H9 (cell line): ENCODE data around the gene PAMR1. TPM values are rescaled to one million over a fixed set of nuclear protein-coding genes. Genes with fewer than 3 reads are reported as not detected.

ENCODE experiments used
- DNase-seq: peaks from one replicate; pipeline ENCODE4 v3.0.0-alpha.2; 2017
- H2AFZ ChIP-seq: one replicate; pipeline ENCODE4 v1.6.1; 2013; ENCODE audit warnings: mild to moderate bottlenecking, low read length, control low read depth, moderate library complexity
- H2AK5ac ChIP-seq: 2 replicates; pipeline ENCODE4 v1.6.1; 2013; ENCODE audit warnings: low read length, control low read depth, mixed read lengths; ENCODE audit not compliant: insufficient read length
- H2BK120ac ChIP-seq: one replicate; pipeline ENCODE4 v1.6.1; 2013; ENCODE audit warnings: low read depth, mild to moderate bottlenecking, low read length, control low read depth, inconsistent platforms; ENCODE audit not compliant: poor library complexity, severe bottlenecking
- H2BK12ac ChIP-seq: 2 replicates; pipeline ENCODE4 v1.6.1; 2013; ENCODE audit warnings: low read length, control low read depth, mixed read lengths, low read depth; ENCODE audit not compliant: insufficient read length
- H2BK15ac ChIP-seq: 2 replicates; pipeline ENCODE4 v1.6.1; 2013; ENCODE audit warnings: low read depth, low read length, control low read depth
- H2BK20ac ChIP-seq: one replicate; pipeline ENCODE4 v1.6.1; 2013; ENCODE audit warnings: low read depth, mild to moderate bottlenecking, low read length, control low read depth, inconsistent platforms; ENCODE audit not compliant: poor library complexity, severe bottlenecking
- H2BK5ac ChIP-seq: 2 replicates; pipeline ENCODE4 v1.6.1; 2013; ENCODE audit warnings: low read length, control low read depth, mixed read lengths; ENCODE audit not compliant: insufficient read length
- H3K14ac ChIP-seq: 2 replicates; pipeline ENCODE4 v1.6.1; 2013; ENCODE audit warnings: low read length, control low read depth; ENCODE audit not compliant: insufficient read depth
- H3K18ac ChIP-seq: 2 replicates; pipeline ENCODE4 v1.6.1; 2013; ENCODE audit warnings: low read depth, mild to moderate bottlenecking, mixed read lengths, low read length, control low read depth; ENCODE audit not compliant: insufficient read length
- H3K23ac ChIP-seq: 2 replicates; pipeline ENCODE4 v1.6.1; 2013; ENCODE audit warnings: low read length, control low read depth, mixed read lengths, low read depth; ENCODE audit not compliant: insufficient read length
- H3K23me2 ChIP-seq: 2 replicates; pipeline ENCODE4 v1.6.1; 2013; ENCODE audit warnings: low read depth, mild to moderate bottlenecking, mixed read lengths, low read length, control low read depth; ENCODE audit not compliant: insufficient read length, poor library complexity, severe bottlenecking
- H3K27ac ChIP-seq: 2 replicates; pipeline ENCODE4 v1.5.1; 2013; ENCODE audit warnings: low read length, control low read depth, mixed read lengths, low read depth; ENCODE audit not compliant: insufficient read length
- H3K27me3 ChIP-seq: 2 replicates; pipeline ENCODE4 v1.6.1; 2013; ENCODE audit warnings: low read length, control low read depth, inconsistent platforms; ENCODE audit not compliant: insufficient read depth
- H3K4ac ChIP-seq: 2 replicates; pipeline ENCODE4 v1.6.1; 2013; ENCODE audit warnings: low read depth, mild to moderate bottlenecking, control low read depth, inconsistent platforms, low read length, moderate library complexity
- H3K4me1 ChIP-seq: 2 replicates; pipeline ENCODE4 v1.6.1; 2013; ENCODE audit warnings: low read length, control low read depth, inconsistent platforms; ENCODE audit not compliant: insufficient read depth
- H3K4me2 ChIP-seq: 2 replicates; pipeline ENCODE4 v1.6.1; 2013; ENCODE audit warnings: low read length, control low read depth, mixed read lengths; ENCODE audit not compliant: insufficient read length, insufficient read depth
- H3K56ac ChIP-seq: 2 replicates; pipeline ENCODE4 v1.6.1; 2013; ENCODE audit warnings: low read depth, mild to moderate bottlenecking, mixed read lengths, low read length, control low read depth; ENCODE audit not compliant: insufficient read length
- H3K79me1 ChIP-seq: 2 replicates; pipeline ENCODE4 v1.6.1; 2013; ENCODE audit warnings: low read depth, mild to moderate bottlenecking, moderate library complexity, low read length, control low read depth, inconsistent platforms; ENCODE audit not compliant: insufficient read depth, poor library complexity, severe bottlenecking
- H3K79me2 ChIP-seq: 2 replicates; pipeline ENCODE4 v1.6.1; 2013; ENCODE audit warnings: low read length, control low read depth, inconsistent platforms; ENCODE audit not compliant: insufficient read depth
- H3K9ac ChIP-seq: 2 replicates; pipeline ENCODE4 v1.6.1; 2013; ENCODE audit warnings: low read length, control low read depth, mixed read lengths; ENCODE audit not compliant: insufficient read length; ENCODE audit errors: extremely low read depth
- H3K9me3 ChIP-seq: one replicate; pipeline ENCODE4 v1.6.1; 2013; ENCODE audit warnings: low read depth, low read length, inconsistent platforms; ENCODE audit not compliant: control insufficient read depth
- H3T11ph ChIP-seq: one replicate; pipeline ENCODE4 v1.6.1; 2013; ENCODE audit warnings: mild to moderate bottlenecking, low read length, control low read depth, inconsistent platforms
- H4K20me1 ChIP-seq: one replicate; pipeline ENCODE4 v1.6.1; 2013; ENCODE audit not compliant: control insufficient read depth, insufficient read length, insufficient read depth
- H4K5ac ChIP-seq: 2 replicates; pipeline ENCODE4 v1.6.1; 2013; ENCODE audit warnings: low read depth, mild to moderate bottlenecking, mixed read lengths, low read length, control low read depth; ENCODE audit not compliant: insufficient read length
- H4K8ac ChIP-seq: replicated peaks from 2 replicates; pipeline ENCODE4 v1.6.1; 2013; ENCODE audit warnings: low read length, control low read depth, mixed read lengths, low read depth; ENCODE audit not compliant: insufficient read length
- H4K91ac ChIP-seq: 2 replicates; pipeline ENCODE4 v1.6.1; 2013; ENCODE audit warnings: low read depth, mild to moderate bottlenecking, moderate library complexity, mixed read lengths, low read length, control low read depth; ENCODE audit not compliant: insufficient read length
- H3K27ac Mint-ChIP-seq, 3 experiments: 2 replicates in 2 of 3; 3 replicates in 1 of 3; pipeline ENCODE4 v1.8.0; 2020 to 2021; ENCODE audit warnings: mixed read lengths in 3 of 3, mild to moderate bottlenecking in 1 of 3, moderate library complexity in 1 of 3
- H3K27me3 Mint-ChIP-seq: 2 replicates; pipeline ENCODE4 v1.8.0; 2021; ENCODE audit warnings: low read depth, mild to moderate bottlenecking, moderate library complexity, mixed read lengths
- H3K36me3 Mint-ChIP-seq, 3 experiments: 2 replicates in 2 of 3; 3 replicates in 1 of 3; pipeline ENCODE4 v1.8.0; 2020 to 2021; ENCODE audit warnings: low read depth in 3 of 3, mixed read lengths in 3 of 3; ENCODE audit not compliant: insufficient read depth in 1 of 3
- H3K4me1 Mint-ChIP-seq, 2 experiments: 2 replicates each; pipeline ENCODE4 v1.8.0; 2020; ENCODE audit warnings: mixed read lengths in 2 of 2
- H3K4me3 Mint-ChIP-seq, 2 experiments: 2 replicates in 1 of 2; 3 replicates in 1 of 2; pipeline ENCODE4 v1.8.0; 2020 to 2021; ENCODE audit warnings: mild to moderate bottlenecking in 2 of 2, mixed read lengths in 2 of 2, moderate library complexity in 1 of 2
- H3K9me3 Mint-ChIP-seq, 2 experiments: 2 replicates in 1 of 2; 3 replicates in 1 of 2; pipeline ENCODE4 v1.8.0; 2020; ENCODE audit warnings: mild to moderate bottlenecking in 2 of 2, mixed read lengths in 2 of 2, moderate library complexity in 1 of 2
- CTCF ChIP-seq: fragments of 200-600 bp; sonication (generic); conservative IDR thresholded peaks from 3 replicates; pipeline ENCODE4 v1.8.0; 2021; ENCODE audit warnings: antibody characterized with exemption, mild to moderate bottlenecking
- WGBS: extraction: QIAGEN DNeasy Blood & Tissue Kit; methylation state at CpG from one replicate; pipeline ENCODE4 v1.1.7; 2013; ENCODE audit warnings: missing lambda C conversion rate, low lambda C conversion rate, mixed read lengths; ENCODE audit not compliant: insufficient read length; ENCODE audit errors: extremely low coverage; 5-methylcytosine and 5-hydroxymethylcytosine counted together
- total RNA-seq: library from RNA; stranded (reverse); gene quantifications from 2 replicates; pipeline ENCODE4 v1.2.1, GENCODE V29; 2021

PAMR1 gene
- total RNA-seq, 1 experiment from 2014 or later = 2.4 TPM

- Histone ChIP-seq H3K18ac (no peak overlapping the region), H3T11ph (no peak overlapping the region), H3K14ac (no peak overlapping the region), H2BK12ac (no peak overlapping the region), H3K27ac (no peak overlapping the region), H2AK5ac (no peak overlapping the region), H2AFZ (no peak overlapping the region), H2BK15ac (no peak overlapping the region), H2BK120ac (no peak overlapping the region), H3K56ac (no peak overlapping the region), H3K27me3 (no peaks in the 10 kb centered on the region), H3K79me1 (no peaks in the 10 kb centered on the region), H3K4me2 (no peak overlapping the region), H4K8ac (no peak overlapping the region), H3K79me2 (no peaks in the 10 kb centered on the region), H2BK20ac (no peak overlapping the region), H3K4me1 (no peaks in the 10 kb centered on the region; the same call in none of the 2 replicates), H2BK5ac (no peak overlapping the region), H3K9me3 (no peaks in the 10 kb centered on the region), H4K20me1 (no peaks in the 10 kb centered on the region), H4K91ac (no peak overlapping the region), H3K23me2 (no peaks in the 10 kb centered on the region), H4K5ac (no peak overlapping the region), H3K23ac (no peak overlapping the region), H3K4ac (no peak overlapping the region), H3K9ac (no peak overlapping the region)
- no peak for TF ChIP-seq CTCF
- Mint-ChIP-seq H3K4me1 (peaks cover 43 to 54% of the 10 kb centered on the region in 2 experiments), H3K36me3 (peaks cover 0 to 4% (median 0%) of the 10 kb centered on the region in 3 experiments; a peak in 1 of 7 replicates), H3K27me3 (peaks cover 10% of the 10 kb centered on the region), H3K27ac (no peak overlapping the region), H3K4me3 (no peak overlapping the region), H3K9me3 (peaks cover 0 to 2% of the 10 kb centered on the region in 2 experiments; a peak in 2 of 5 replicates)
- WGBS = no CpG with 5 or more reads among the region's 3 CpGs
- DNase-seq = no peak
Measured at GRCh38 chr11:35546317-35546716, 20.9 kb upstream of the PAMR1 start.
